Measurements from ENCODE around the gene ZNF8. TPM values are rescaled to one million over a fixed set of nuclear protein-coding genes. Genes with fewer than 3 reads are reported as not detected.
A peak's percentile ranks its signal among the peaks of the same experiment; 100 is the strongest.

The ZNF8 gene
- total and polyA plus RNA-seq, 2 donors (not counting 1 experiment from before 2014, with no cell fraction given) = 3.4 to 8.0 TPM

DNA sequence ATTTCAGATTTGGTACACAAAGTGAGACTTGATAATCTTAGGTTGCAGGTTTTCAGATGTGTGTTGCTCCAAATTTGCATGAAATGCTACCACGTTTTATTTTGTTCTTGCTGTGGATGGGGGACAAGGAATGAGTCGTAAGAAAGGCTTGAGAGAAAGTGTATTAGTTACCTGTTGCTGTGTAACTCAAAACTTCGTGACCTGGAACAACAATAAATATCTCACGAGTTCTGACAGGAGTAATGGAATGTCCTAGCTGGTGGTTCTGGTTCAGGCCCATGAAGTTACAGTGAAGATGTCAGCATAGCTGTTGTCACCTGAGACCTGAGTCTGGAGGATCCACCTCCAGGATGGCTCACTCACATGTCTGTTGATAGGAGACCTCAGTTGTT, 1.2 kb downstream of the ZNF8 start:
- TF ChIP-seq EZH2 (IDR thresholded peaks at IDR 0.05; ENCODE audit: borderline replicate concordance, insufficient read depth, low read depth, low read length, poor library complexity, severe bottlenecking) = no peak
- TF ChIP-seq, protein P1, sequence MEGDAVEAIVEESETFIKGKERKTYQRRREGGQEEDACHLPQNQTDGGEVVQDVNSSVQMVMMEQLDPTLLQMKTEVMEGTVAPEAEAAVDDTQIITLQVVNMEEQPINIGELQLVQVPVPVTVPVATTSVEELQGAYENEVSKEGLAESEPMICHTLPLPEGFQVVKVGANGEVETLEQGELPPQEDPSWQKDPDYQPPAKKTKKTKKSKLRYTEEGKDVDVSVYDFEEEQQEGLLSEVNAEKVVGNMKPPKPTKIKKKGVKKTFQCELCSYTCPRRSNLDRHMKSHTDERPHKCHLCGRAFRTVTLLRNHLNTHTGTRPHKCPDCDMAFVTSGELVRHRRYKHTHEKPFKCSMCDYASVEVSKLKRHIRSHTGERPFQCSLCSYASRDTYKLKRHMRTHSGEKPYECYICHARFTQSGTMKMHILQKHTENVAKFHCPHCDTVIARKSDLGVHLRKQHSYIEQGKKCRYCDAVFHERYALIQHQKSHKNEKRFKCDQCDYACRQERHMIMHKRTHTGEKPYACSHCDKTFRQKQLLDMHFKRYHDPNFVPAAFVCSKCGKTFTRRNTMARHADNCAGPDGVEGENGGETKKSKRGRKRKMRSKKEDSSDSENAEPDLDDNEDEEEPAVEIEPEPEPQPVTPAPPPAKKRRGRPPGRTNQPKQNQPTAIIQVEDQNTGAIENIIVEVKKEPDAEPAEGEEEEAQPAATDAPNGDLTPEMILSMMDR (IDR thresholded peaks at IDR 0.05) = no peak
- no peak for DNase-seq
- peak overlapping the region; percentile 100 for H2AFZ ChIP-seq (ENCODE audit: insufficient read depth, low read depth, low read length, poor library complexity, severe bottlenecking)
- peaks cover 1 to 2% of the 10 kb centered on the region in 2 experiments for H3K36me3 ChIP-seq (replicated peaks in 1 of 2; ENCODE audit: control extremely low read depth in 1 of 2, control insufficient read depth in 1 of 2, extremely low read depth in 1 of 2, insufficient read depth in 2 of 2, low read length in 1 of 2)
- peaks cover 13 to 19% of the 10 kb centered on the region in 2 donors for H3K4me1 ChIP-seq (ENCODE audit: control insufficient read depth in 2 of 2, insufficient read depth in 2 of 2, low read length in 2 of 2)
- peak overlapping the region; percentile 99 for H3K9ac ChIP-seq (ENCODE audit: low read length)
- Mint-ChIP-seq H3K27ac (peak overlapping the region; percentile 93), H3K27me3 (no peaks in the 10 kb centered on the region), H3K9me3 (ENCODE audit: insufficient read depth) (no peaks in the 10 kb centered on the region), H3K4me3 (peak overlapping the region; percentile 91), H3K4me1 (peaks cover 38% of the 10 kb centered on the region)
- peaks cover 0 to 18% (median 0%) of the 10 kb centered on the region in 3 donors for H3K9me3 ChIP-seq (ENCODE audit: control extremely low read depth in 1 of 3, control insufficient read depth in 2 of 3, insufficient read depth in 1 of 3, low read length in 2 of 3)
- WGBS (ENCODE audit: insufficient coverage) = 85% methylated on average over 4 of the region's 4 CpGs
- ATAC-seq (ENCODE audit: low read depth) = no peak
- no peak overlapping the region for H3K27ac ChIP-seq (ENCODE audit: low read length in 2 of 2)
- intact Hi-C loops (cut with micrococcal nuclease) = no loop called here
- CTCF ChIA-PET = interaction anchor here (0.7 kb wide), 2 partner anchors 47 to 154 kb away, joined by 3 read pairs; partner anchors contain the start of gene ZSCAN22
- peaks cover 44% of the 10 kb centered on the region for H3K79me2 ChIP-seq (ENCODE audit: control insufficient read depth, insufficient read depth, low read length)
- no peaks in the 10 kb centered on the region for H3K27me3 ChIP-seq (replicated peaks in 1 of 4; ENCODE audit: control extremely low read depth in 1 of 4, control insufficient read depth in 3 of 4, insufficient read depth in 4 of 4, low read length in 3 of 4)
- POLR2A ChIA-PET = interaction anchor here (0.5 to 1.3 kb wide), 3 partner anchors 25 to 214 kb away, joined by 3 to 7 read pairs (median 3); no protein-coding TSS in a partner anchor
- H3K4me2 ChIP-seq (replicated peaks; ENCODE audit: low read depth, low read length, poor library complexity, severe bottlenecking) = peak overlapping the region; percentile 95
- H3K4me3 ChIP-seq (ENCODE audit: control extremely low read depth in 1 of 5, extremely low read depth in 1 of 5, insufficient read depth in 1 of 5, low read depth in 2 of 5, low read length in 4 of 5) = peak overlapping the region in 1 of 5 experiments; percentile 72
- H4K20me1 ChIP-seq (ENCODE audit: control insufficient read depth, insufficient read depth, low read length, poor library complexity, severe bottlenecking) = no peaks in the 10 kb centered on the region

- 100% methylated on average over 1 of the region's 7 CpGs for WGBS (ENCODE audit: insufficient coverage)
- Mint-ChIP-seq H3K27ac (no peak overlapping the region), H3K4me1 (peaks cover 22% of the 10 kb centered on the region), H3K9me3 (ENCODE audit: insufficient read depth) (no peaks in the 10 kb centered on the region), H3K27me3 (no peaks in the 10 kb centered on the region), H3K4me3 (no peak overlapping the region)
- Histone ChIP-seq H3K9me3 (ENCODE audit: control extremely low read depth in 1 of 3, control insufficient read depth in 2 of 3, insufficient read depth in 1 of 3, low read length in 2 of 3) (peaks cover 0 to 5% (median 2%) of the 10 kb centered on the region in 3 donors), H4K20me1 (ENCODE audit: control insufficient read depth, insufficient read depth, low read length, poor library complexity, severe bottlenecking) (no peaks in the 10 kb centered on the region), H3K79me2 (ENCODE audit: control insufficient read depth, insufficient read depth, low read length) (peaks cover 63% of the 10 kb centered on the region), H3K9ac (ENCODE audit: low read length) (no peak overlapping the region), H3K27me3 (replicated peaks in 1 of 4; ENCODE audit: control extremely low read depth in 1 of 4, control insufficient read depth in 3 of 4, insufficient read depth in 4 of 4, low read length in 3 of 4) (no peaks in the 10 kb centered on the region), H3K4me2 (replicated peaks; ENCODE audit: low read depth, low read length, poor library complexity, severe bottlenecking) (no peak overlapping the region), H3K36me3 (replicated peaks in 1 of 2; ENCODE audit: control extremely low read depth in 1 of 2, control insufficient read depth in 1 of 2, extremely low read depth in 1 of 2, insufficient read depth in 2 of 2, low read length in 1 of 2) (peaks cover 5 to 31% of the 10 kb centered on the region in 2 experiments), H3K4me3 (ENCODE audit: control extremely low read depth in 1 of 5, extremely low read depth in 1 of 5, insufficient read depth in 1 of 5, low read depth in 2 of 5, low read length in 4 of 5) (no peak overlapping the region), H3K4me1 (ENCODE audit: control insufficient read depth in 2 of 2, insufficient read depth in 2 of 2, low read length in 2 of 2) (peaks cover 10 to 14% of the 10 kb centered on the region in 2 donors), H2AFZ (ENCODE audit: insufficient read depth, low read depth, low read length, poor library complexity, severe bottlenecking) (no peak overlapping the region), H3K27ac (ENCODE audit: low read length in 2 of 2) (no peak overlapping the region)
- intact Hi-C loops (cut with micrococcal nuclease) = no loop called here
- TF ChIP-seq, protein P1 (IDR thresholded peaks at IDR 0.05) = no peak
- no peak for TF ChIP-seq EZH2 (IDR thresholded peaks at IDR 0.05; ENCODE audit: borderline replicate concordance, insufficient read depth, low read depth, low read length, poor library complexity, severe bottlenecking)
- ATAC-seq (ENCODE audit: low read depth) (no peak), DNase-seq (no peak)
- ChIA-PET CTCF (no interaction called here), POLR2A (no interaction called here)
Measured at GRCh38 chr19:58284199-58284598, 5.4 kb downstream of the ZNF8 start.
